ENCODE data around the gene PI16.
"Not testable (repeated sequence)": the region's sequence is repeated elsewhere in the genome, so short reads cannot be mapped to it uniquely, and the experiment has no call there.

- TF ChIP-seq, protein P1, sequence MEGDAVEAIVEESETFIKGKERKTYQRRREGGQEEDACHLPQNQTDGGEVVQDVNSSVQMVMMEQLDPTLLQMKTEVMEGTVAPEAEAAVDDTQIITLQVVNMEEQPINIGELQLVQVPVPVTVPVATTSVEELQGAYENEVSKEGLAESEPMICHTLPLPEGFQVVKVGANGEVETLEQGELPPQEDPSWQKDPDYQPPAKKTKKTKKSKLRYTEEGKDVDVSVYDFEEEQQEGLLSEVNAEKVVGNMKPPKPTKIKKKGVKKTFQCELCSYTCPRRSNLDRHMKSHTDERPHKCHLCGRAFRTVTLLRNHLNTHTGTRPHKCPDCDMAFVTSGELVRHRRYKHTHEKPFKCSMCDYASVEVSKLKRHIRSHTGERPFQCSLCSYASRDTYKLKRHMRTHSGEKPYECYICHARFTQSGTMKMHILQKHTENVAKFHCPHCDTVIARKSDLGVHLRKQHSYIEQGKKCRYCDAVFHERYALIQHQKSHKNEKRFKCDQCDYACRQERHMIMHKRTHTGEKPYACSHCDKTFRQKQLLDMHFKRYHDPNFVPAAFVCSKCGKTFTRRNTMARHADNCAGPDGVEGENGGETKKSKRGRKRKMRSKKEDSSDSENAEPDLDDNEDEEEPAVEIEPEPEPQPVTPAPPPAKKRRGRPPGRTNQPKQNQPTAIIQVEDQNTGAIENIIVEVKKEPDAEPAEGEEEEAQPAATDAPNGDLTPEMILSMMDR (IDR thresholded peaks at IDR 0.05; ENCODE audit: insufficient read depth, low read length): not testable (repeated sequence)
- not testable (repeated sequence) for TF ChIP-seq REST (IDR thresholded peaks at IDR 0.05; ENCODE audit: insufficient replicate concordance, low read depth)
Observed at GRCh38 chr6:36949076-36949475, 5.5 kb upstream of the PI16 start.
